ENCODE results near the gene TNNI3K. TPM values are rescaled to one million over a fixed set of nuclear protein-coding genes. Genes with fewer than 3 reads are reported as not detected.

TNNI3K gene
- total RNA-seq, 1 donor from 2014 or later = not detected

GRCh38 chr1:74504933-74505512, 269.8 kb downstream of the TNNI3K start:
- H3K4me1 Mint-ChIP-seq (ENCODE audit: low read depth) = no peaks in the 10 kb centered on the region
- intact Hi-C loops (cut with micrococcal nuclease) = loop anchor here (1.0 kb wide), 1 partner anchor 228 kb away; the partner anchor contains the start of genes CRYZ and TYW3
- H3K36me3 Mint-ChIP-seq (ENCODE audit: low read depth) = no peaks in the 10 kb centered on the region
- peaks cover 5% of the 10 kb centered on the region for H3K27me3 Mint-ChIP-seq (ENCODE audit: insufficient read depth)
- H3K9me3 Mint-ChIP-seq = no peaks in the 10 kb centered on the region
- no peak overlapping the region for H3K4me3 Mint-ChIP-seq
- DNase-seq (ENCODE audit: low spot score) = no peak
- H3K27ac Mint-ChIP-seq = no peak overlapping the region

GRCh38 chr1:74505928-74506710, 270.9 kb downstream of the TNNI3K start:
- intact Hi-C loops (cut with micrococcal nuclease) = no loop called here
- no peak for DNase-seq (ENCODE audit: low spot score)
- H3K9me3 Mint-ChIP-seq = no peaks in the 10 kb centered on the region

GRCh38 chr1:74508449-74508848, 273.3 kb downstream of the TNNI3K start:
- no peak for DNase-seq (ENCODE audit: low spot score)
- Mint-ChIP-seq H3K27ac (no peak overlapping the region), H3K27me3 (ENCODE audit: insufficient read depth) (peaks cover 5% of the 10 kb centered on the region), H3K9me3 (no peaks in the 10 kb centered on the region), H3K36me3 (ENCODE audit: low read depth) (no peaks in the 10 kb centered on the region), H3K4me3 (no peak overlapping the region), H3K4me1 (ENCODE audit: low read depth) (no peaks in the 10 kb centered on the region)
- intact Hi-C loops (cut with micrococcal nuclease) = no loop called here

More at GRCh38 chr1:74505928-74506710, 270.9 kb downstream of the TNNI3K start:
- Mint-ChIP-seq H3K4me1 (ENCODE audit: low read depth) (no peaks in the 10 kb centered on the region), H3K4me3 (no peak overlapping the region), H3K27me3 (ENCODE audit: insufficient read depth) (peaks cover 5% of the 10 kb centered on the region), H3K36me3 (ENCODE audit: low read depth) (no peaks in the 10 kb centered on the region), H3K27ac (no peak overlapping the region)

- intact Hi-C loops (cut with micrococcal nuclease) = no loop called here
- H3K4me1 Mint-ChIP-seq (ENCODE audit: low read depth) = no peaks in the 10 kb centered on the region
- peaks cover 2% of the 10 kb centered on the region for H3K27me3 Mint-ChIP-seq (ENCODE audit: insufficient read depth)
- no peaks in the 10 kb centered on the region for H3K36me3 Mint-ChIP-seq (ENCODE audit: low read depth)
- no peak within 1 kb of the TSS for H3K27ac Mint-ChIP-seq
- H3K4me3 Mint-ChIP-seq = no peak within 1 kb of the TSS
- no peak for DNase-seq (ENCODE audit: low spot score)
- H3K9me3 Mint-ChIP-seq = no peaks in the 10 kb centered on the region
These were observed 277.2 kb downstream of the TNNI3K start, which contains the start of gene LRRC53 for GRCh38 chr1:74512170-74512915. Gene LRRC53, minus strand, starts transcription at chr1:74512611. Its CDS starts 29,262 bp downstream, at chr1:74483349.

GRCh38 chr1:74513411-74514300, 278.5 kb downstream of the TNNI3K start:
- intact Hi-C loops (cut with micrococcal nuclease) = no loop called here
- Mint-ChIP-seq H3K27ac (no peak overlapping the region), H3K4me3 (no peak overlapping the region), H3K27me3 (ENCODE audit: insufficient read depth) (peaks cover 2% of the 10 kb centered on the region), H3K36me3 (ENCODE audit: low read depth) (no peaks in the 10 kb centered on the region), H3K9me3 (no peaks in the 10 kb centered on the region), H3K4me1 (ENCODE audit: low read depth) (no peaks in the 10 kb centered on the region)
- DNase-seq (ENCODE audit: low spot score) = no peak

GRCh38 chr1:74517599-74518051, 282.4 kb downstream of the TNNI3K start:
- Mint-ChIP-seq H3K27ac (no peak overlapping the region), H3K4me3 (no peak overlapping the region), H3K9me3 (no peaks in the 10 kb centered on the region), H3K27me3 (ENCODE audit: insufficient read depth) (no peaks in the 10 kb centered on the region), H3K4me1 (ENCODE audit: low read depth) (no peaks in the 10 kb centered on the region), H3K36me3 (ENCODE audit: low read depth) (no peaks in the 10 kb centered on the region)
- intact Hi-C loops (cut with micrococcal nuclease) = no loop called here
- no peak for DNase-seq (ENCODE audit: low spot score)

GRCh38 chr1:74522148-74522547, 287.0 kb downstream of the TNNI3K start:
- intact Hi-C loops (cut with micrococcal nuclease) = no loop called here
- DNase-seq (ENCODE audit: low spot score) = no peak
- H3K27me3 Mint-ChIP-seq (ENCODE audit: insufficient read depth) = peaks cover 2% of the 10 kb centered on the region
- no peaks in the 10 kb centered on the region for H3K4me1 Mint-ChIP-seq (ENCODE audit: low read depth)
- no peak overlapping the region for H3K4me3 Mint-ChIP-seq
- H3K27ac Mint-ChIP-seq = no peak overlapping the region
- no peaks in the 10 kb centered on the region for H3K9me3 Mint-ChIP-seq
- no peaks in the 10 kb centered on the region for H3K36me3 Mint-ChIP-seq (ENCODE audit: low read depth)

- DNase-seq (ENCODE audit: low spot score) = no peak
- no peak overlapping the region for H3K27ac Mint-ChIP-seq
- no peaks in the 10 kb centered on the region for H3K4me1 Mint-ChIP-seq (ENCODE audit: low read depth)
- no peaks in the 10 kb centered on the region for H3K36me3 Mint-ChIP-seq (ENCODE audit: low read depth)
- intact Hi-C loops (cut with micrococcal nuclease) = no loop called here
- H3K9me3 Mint-ChIP-seq = no peaks in the 10 kb centered on the region
- H3K27me3 Mint-ChIP-seq (ENCODE audit: insufficient read depth) = peaks cover 2% of the 10 kb centered on the region
- H3K4me3 Mint-ChIP-seq = no peak overlapping the region
These were observed 288.8 kb downstream of the TNNI3K start for GRCh38 chr1:74523873-74524480.

GRCh38 chr1:74526708-74527107, 291.5 kb downstream of the TNNI3K start:
- no peak overlapping the region for H3K4me3 Mint-ChIP-seq
- no peaks in the 10 kb centered on the region for H3K36me3 Mint-ChIP-seq (ENCODE audit: low read depth)
- H3K9me3 Mint-ChIP-seq = no peaks in the 10 kb centered on the region
- no peaks in the 10 kb centered on the region for H3K4me1 Mint-ChIP-seq (ENCODE audit: low read depth)
- no peak overlapping the region for H3K27ac Mint-ChIP-seq
- no peak for DNase-seq (ENCODE audit: low spot score)
- peaks cover 2% of the 10 kb centered on the region for H3K27me3 Mint-ChIP-seq (ENCODE audit: insufficient read depth)
- intact Hi-C loops (cut with micrococcal nuclease) = no loop called here

GRCh38 chr1:74528123-74528522, 292.9 kb downstream of the TNNI3K start:
- Mint-ChIP-seq H3K27me3 (ENCODE audit: insufficient read depth) (peaks cover 2% of the 10 kb centered on the region), H3K27ac (no peak overlapping the region), H3K9me3 (no peaks in the 10 kb centered on the region), H3K4me3 (no peak overlapping the region), H3K36me3 (ENCODE audit: low read depth) (no peaks in the 10 kb centered on the region), H3K4me1 (ENCODE audit: low read depth) (no peaks in the 10 kb centered on the region)
- intact Hi-C loops (cut with micrococcal nuclease) = no loop called here
- no peak for DNase-seq (ENCODE audit: low spot score)

GRCh38 chr1:74530892-74531291, 295.7 kb downstream of the TNNI3K start:
- H3K9me3 Mint-ChIP-seq = no peaks in the 10 kb centered on the region
- H3K4me1 Mint-ChIP-seq (ENCODE audit: low read depth) = no peaks in the 10 kb centered on the region
- H3K27ac Mint-ChIP-seq = no peak overlapping the region
- no peaks in the 10 kb centered on the region for H3K36me3 Mint-ChIP-seq (ENCODE audit: low read depth)
- DNase-seq (ENCODE audit: low spot score) = no peak
- H3K4me3 Mint-ChIP-seq = no peak overlapping the region
- H3K27me3 Mint-ChIP-seq (ENCODE audit: insufficient read depth) = no peaks in the 10 kb centered on the region
- intact Hi-C loops (cut with micrococcal nuclease) = no loop called here

GRCh38 chr1:74531796-74532195, 296.6 kb downstream of the TNNI3K start:
- intact Hi-C loops (cut with micrococcal nuclease) = no loop called here
- no peak for DNase-seq (ENCODE audit: low spot score)
- Mint-ChIP-seq H3K4me3 (no peak overlapping the region), H3K27ac (no peak overlapping the region), H3K36me3 (ENCODE audit: low read depth) (no peaks in the 10 kb centered on the region), H3K27me3 (ENCODE audit: insufficient read depth) (no peaks in the 10 kb centered on the region), H3K9me3 (no peaks in the 10 kb centered on the region), H3K4me1 (ENCODE audit: low read depth) (no peaks in the 10 kb centered on the region)

Measured in activated T-helper 1 cell treated with anti-CD3 and anti-CD28 coated beads, Interleukin-12 subunit alpha, Interleukin-12 subunit beta, Interleukin-2, Interleukin-4 antibody, amounts not matched to agents 30 ng/mL and 10 ng/mL and 1 ng/mL, durations not matched to agents 14 hours and 24 hours and 36 hours (primary cell).